Fibroblast of lung (primary cell): Measurements from ENCODE around the gene LATS2.

Experiments used
- EZH2 ChIP-seq: IDR thresholded peaks from 2 replicates; pipeline ENCODE4 v1.5.1; 2012; ENCODE audit warnings: low read length, control low read depth, mild to moderate bottlenecking; ENCODE audit errors: missing control alignments
- TF ChIP-seq, protein P1 (sequence below), 2 donors: IDR thresholded peaks in 1 of 2; conservative IDR thresholded peaks in 1 of 2; 1 replicate in 1 of 2; 2 replicates in 1 of 2; pipeline ENCODE4 v1.5.1; 2011 to 2012; ENCODE audit warnings: low read length in 2 of 2, control low read depth in 1 of 2, inconsistent platforms in 1 of 2, low read depth in 1 of 2, mild to moderate bottlenecking in 1 of 2

DNA sequence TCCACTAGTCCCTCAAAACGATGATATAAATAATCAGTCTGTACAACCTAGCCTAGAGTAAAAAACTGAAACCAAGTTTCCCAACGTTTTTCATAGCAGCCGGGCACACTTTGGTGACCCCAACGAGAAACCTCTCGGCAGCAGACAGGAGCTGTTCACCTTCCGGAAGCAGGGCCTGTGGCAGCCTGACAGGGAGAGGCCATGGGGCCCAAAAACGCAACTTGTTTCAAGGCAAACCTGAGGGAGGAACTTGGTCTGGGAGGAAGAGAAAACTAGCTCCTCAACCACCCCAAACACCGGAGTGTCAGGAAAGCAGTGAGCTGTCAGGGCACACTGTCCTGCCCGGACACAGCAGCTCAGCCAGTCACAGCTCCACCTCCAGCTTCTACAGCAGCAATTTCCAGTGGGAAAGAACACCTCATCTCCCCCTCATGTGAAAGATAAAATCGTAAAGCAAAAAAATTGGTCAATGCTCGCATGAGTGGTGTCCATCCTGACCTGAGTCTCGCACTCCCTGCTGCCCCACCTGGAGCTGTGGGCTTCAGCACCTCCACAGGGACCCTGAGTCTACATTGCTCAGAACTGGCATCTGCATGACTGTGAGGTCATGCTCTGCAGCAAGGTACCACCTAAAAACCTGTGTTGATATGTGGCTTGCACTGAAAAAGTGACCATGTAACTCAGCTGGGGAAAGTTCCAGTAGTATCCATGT lies 40.6 kb upstream of the LATS2 start:
- TF ChIP-seq, protein P1, sequence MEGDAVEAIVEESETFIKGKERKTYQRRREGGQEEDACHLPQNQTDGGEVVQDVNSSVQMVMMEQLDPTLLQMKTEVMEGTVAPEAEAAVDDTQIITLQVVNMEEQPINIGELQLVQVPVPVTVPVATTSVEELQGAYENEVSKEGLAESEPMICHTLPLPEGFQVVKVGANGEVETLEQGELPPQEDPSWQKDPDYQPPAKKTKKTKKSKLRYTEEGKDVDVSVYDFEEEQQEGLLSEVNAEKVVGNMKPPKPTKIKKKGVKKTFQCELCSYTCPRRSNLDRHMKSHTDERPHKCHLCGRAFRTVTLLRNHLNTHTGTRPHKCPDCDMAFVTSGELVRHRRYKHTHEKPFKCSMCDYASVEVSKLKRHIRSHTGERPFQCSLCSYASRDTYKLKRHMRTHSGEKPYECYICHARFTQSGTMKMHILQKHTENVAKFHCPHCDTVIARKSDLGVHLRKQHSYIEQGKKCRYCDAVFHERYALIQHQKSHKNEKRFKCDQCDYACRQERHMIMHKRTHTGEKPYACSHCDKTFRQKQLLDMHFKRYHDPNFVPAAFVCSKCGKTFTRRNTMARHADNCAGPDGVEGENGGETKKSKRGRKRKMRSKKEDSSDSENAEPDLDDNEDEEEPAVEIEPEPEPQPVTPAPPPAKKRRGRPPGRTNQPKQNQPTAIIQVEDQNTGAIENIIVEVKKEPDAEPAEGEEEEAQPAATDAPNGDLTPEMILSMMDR (conservative IDR thresholded peaks at IDR 0.05 in 1 of 2, IDR thresholded peaks at IDR 0.05 in 1 of 2; ENCODE audit: low read depth in 1 of 2, low read length in 2 of 2) = no peak
- no peak for TF ChIP-seq EZH2
